ENCODE measurements around the gene CNTFR.

The CNTFR gene

DNA sequence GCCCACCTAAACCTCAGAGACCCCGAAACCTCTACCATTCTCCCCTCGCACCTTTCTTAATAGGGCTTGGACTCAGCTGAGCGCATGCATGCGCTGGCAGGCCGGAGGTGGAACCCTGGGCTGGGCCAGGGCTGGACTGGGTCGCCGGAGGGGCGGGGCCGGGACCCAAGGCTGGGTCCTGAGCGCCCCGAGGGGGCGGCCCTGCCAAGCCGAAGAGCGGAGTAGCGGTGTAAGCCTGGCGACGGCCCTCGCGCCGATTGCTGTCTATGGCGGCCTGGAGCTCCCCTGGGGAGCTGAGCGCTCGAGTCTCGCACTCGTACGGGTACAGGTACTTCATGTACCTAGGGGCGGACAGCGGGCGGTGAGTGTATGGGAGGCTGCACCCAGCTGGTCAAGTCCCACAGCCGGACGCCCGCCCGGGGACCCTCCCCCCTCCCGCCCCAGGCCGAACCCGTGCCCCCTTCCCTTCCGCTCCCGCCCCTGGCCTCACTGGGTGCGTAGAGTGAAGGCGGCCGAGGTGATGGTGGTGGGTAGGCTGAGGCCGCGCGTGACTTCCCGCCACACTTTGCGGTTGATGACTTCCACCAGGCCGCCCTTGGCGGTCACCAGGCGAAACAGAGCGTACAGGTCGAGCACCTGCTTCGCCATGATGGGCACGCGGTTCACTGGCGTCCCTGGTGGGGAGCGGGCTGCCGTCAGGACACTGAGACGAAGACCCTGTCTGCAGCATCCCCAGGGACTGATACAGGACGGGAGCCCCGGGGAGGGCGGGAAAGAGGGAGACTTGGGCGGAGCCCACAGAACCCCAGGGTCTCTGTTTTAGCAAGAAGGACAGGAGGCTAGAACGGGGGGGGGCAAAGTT is 34.1 kb upstream of the CNTFR start:
- no peak overlapping the region for H3K4me2 ChIP-seq (ENCODE audit: low read length)
- H3K23ac ChIP-seq (ENCODE audit: low read length) = no peak overlapping the region
- H3K4me1 ChIP-seq (ENCODE audit: control insufficient read depth, low read depth, low read length) = peaks cover 2% of the 10 kb centered on the region
- H4K5ac ChIP-seq (ENCODE audit: low read length) = no peak overlapping the region
- no peaks in the 10 kb centered on the region for H3K79me2 ChIP-seq (ENCODE audit: control insufficient read depth, insufficient read depth, low read length)
- H2BK120ac ChIP-seq (ENCODE audit: low read depth, low read length) = no peak overlapping the region
- H3K9ac ChIP-seq (ENCODE audit: low read length) = no peak overlapping the region
- no peaks in the 10 kb centered on the region for H3K79me1 ChIP-seq (ENCODE audit: low read length)
- H3K36me3 ChIP-seq (ENCODE audit: control insufficient read depth, insufficient read depth, low read length) = no peaks in the 10 kb centered on the region
- H2BK5ac ChIP-seq (ENCODE audit: low read length) = no peak overlapping the region
- H3K18ac ChIP-seq (ENCODE audit: low read length) = no peak overlapping the region
- H4K8ac ChIP-seq (ENCODE audit: low read depth, low read length) = no peak overlapping the region
- no peak overlapping the region for H3K4ac ChIP-seq (ENCODE audit: low read depth, low read length)
- peaks cover 44% of the 10 kb centered on the region for H3K27me3 ChIP-seq (ENCODE audit: insufficient read depth, low read length, poor library complexity)
- no peak overlapping the region for H3K27ac ChIP-seq (ENCODE audit: low read depth, low read length)
- H2BK15ac ChIP-seq (replicated peaks; ENCODE audit: low read depth) = no peak overlapping the region
- DNase-seq = no peak
- WGBS (ENCODE audit: extremely low coverage, insufficient coverage, low lambda C conversion rate) = no CpG with 5 or more reads among the region's 63 CpGs
- no peak overlapping the region for H3K56ac ChIP-seq (ENCODE audit: low read length)
- H2AK5ac ChIP-seq (ENCODE audit: low read length) = no peak overlapping the region
- no peak overlapping the region for H3K4me3 ChIP-seq (ENCODE audit: low read length)

DNA sequence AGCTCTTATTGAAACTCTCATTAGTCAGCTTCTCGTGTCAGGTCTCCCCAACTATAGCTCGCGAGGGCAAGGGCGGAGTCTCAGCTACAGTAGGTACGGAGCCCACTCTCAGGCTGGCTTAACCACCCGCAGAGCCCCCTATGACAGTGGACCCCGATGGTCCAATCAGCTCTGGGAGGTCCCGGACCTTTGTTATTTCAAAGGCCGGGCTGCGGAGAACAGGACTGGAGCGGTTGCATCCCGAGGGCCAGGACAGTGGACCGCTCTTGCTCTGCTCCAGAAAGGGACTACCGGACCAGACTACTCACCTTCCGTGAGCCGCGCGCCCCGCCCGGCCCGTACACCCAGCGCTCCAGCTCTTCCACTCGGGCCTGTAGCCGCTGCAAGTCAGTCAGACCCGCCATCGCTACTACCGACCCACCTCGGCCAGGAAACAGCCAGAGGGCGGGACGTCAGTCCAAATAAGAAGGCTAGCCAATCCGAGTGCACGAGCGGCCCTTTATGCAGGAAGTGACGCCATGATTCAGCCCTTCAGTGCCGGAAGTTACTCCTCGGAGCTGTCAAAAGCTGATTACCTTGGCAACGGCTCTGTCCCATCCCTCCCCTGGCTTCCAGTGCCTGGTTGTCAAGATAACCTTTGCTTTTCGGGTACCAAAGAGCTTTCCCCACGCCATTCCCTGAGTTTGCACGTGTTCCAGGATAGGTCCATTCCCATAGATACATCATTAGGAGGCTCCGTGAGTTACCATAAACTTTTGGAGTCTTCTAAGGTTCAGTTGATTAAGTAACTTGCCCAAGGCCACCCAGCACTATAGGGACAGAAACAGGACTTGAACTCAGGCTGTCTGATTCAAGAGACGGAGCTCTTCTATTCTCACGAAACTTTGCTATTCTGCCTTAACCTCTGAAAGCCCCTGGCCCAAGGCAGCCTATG is 30.8 kb upstream of the CNTFR start, which contains the start of gene DCTN3:
DCTN3 (minus strand) TSS at position 435 of the 934 bp plus-strand sequence; CDS start at position 404, 31 bp downstream.
- no peak within 1 kb of the TSS for H4K8ac ChIP-seq (ENCODE audit: low read depth, low read length)

DNA sequence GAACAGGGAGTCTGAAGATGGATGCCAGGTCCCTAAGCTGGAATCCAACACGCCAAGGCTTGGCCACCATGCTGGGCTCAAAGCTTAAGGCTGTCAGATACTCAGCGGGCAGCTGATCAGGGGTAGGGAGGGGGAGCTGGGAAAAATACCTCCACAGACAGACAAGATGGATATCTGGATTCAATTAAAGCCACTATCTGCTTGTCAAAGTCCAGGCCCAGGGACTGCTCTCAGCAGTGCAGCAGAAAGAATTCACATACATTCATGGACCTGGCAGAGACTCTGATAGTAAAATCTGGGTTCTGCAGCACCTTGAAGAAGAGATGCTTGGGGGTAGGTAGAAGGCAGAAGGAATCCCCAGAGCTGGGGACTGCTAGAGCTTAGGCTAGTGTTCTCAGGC is 25.6 kb upstream of the CNTFR start:
- H3K23ac ChIP-seq (ENCODE audit: low read length) = no peak overlapping the region
- H3K4me3 ChIP-seq (ENCODE audit: low read length) = no peak overlapping the region
- H3K27ac ChIP-seq (ENCODE audit: low read depth, low read length) = no peak overlapping the region
- H2BK120ac ChIP-seq (ENCODE audit: low read depth, low read length) = no peak overlapping the region
- H3K27me3 ChIP-seq (ENCODE audit: insufficient read depth, low read length, poor library complexity) = no peaks in the 10 kb centered on the region
- no peak for DNase-seq
- no peak overlapping the region for H2BK5ac ChIP-seq (ENCODE audit: low read length)
- no peak overlapping the region for H3K56ac ChIP-seq (ENCODE audit: low read length)
- H3K4ac ChIP-seq (ENCODE audit: low read depth, low read length) = no peak overlapping the region
- no peaks in the 10 kb centered on the region for H3K36me3 ChIP-seq (ENCODE audit: control insufficient read depth, insufficient read depth, low read length)
- H3K4me2 ChIP-seq (ENCODE audit: low read length) = no peak overlapping the region
- H4K5ac ChIP-seq (ENCODE audit: low read length) = no peak overlapping the region
- no peak overlapping the region for H2AK5ac ChIP-seq (ENCODE audit: low read length)
- H3K4me1 ChIP-seq (ENCODE audit: control insufficient read depth, low read depth, low read length) = peaks cover 6% of the 10 kb centered on the region
- WGBS (ENCODE audit: extremely low coverage, insufficient coverage, low lambda C conversion rate) = no CpG with 5 or more reads among the region's 2 CpGs
- H3K18ac ChIP-seq (ENCODE audit: low read length) = no peak overlapping the region
- H4K8ac ChIP-seq (ENCODE audit: low read depth, low read length) = no peak overlapping the region
- H3K9ac ChIP-seq (ENCODE audit: low read length) = no peak overlapping the region
- no peaks in the 10 kb centered on the region for H3K79me1 ChIP-seq (ENCODE audit: low read length)
- no peaks in the 10 kb centered on the region for H3K79me2 ChIP-seq (ENCODE audit: control insufficient read depth, insufficient read depth, low read length)
- H2BK15ac ChIP-seq (replicated peaks; ENCODE audit: low read depth) = no peak overlapping the region

More for the DNA sequence above, 30.8 kb upstream of the CNTFR start, which contains the start of gene DCTN3:
- no peak within 1 kb of the TSS for H2BK15ac ChIP-seq (replicated peaks; ENCODE audit: low read depth)
- WGBS (ENCODE audit: extremely low coverage, insufficient coverage, low lambda C conversion rate) = no CpG with 5 or more reads among the region's 43 CpGs
- no peaks in the 10 kb centered on the region for H3K79me1 ChIP-seq (ENCODE audit: low read length)
- no peak within 1 kb of the TSS for H3K18ac ChIP-seq (ENCODE audit: low read length)
- H3K27me3 ChIP-seq (ENCODE audit: insufficient read depth, low read length, poor library complexity) = peaks cover 13% of the 10 kb centered on the region
- no peak within 1 kb of the TSS for H2BK120ac ChIP-seq (ENCODE audit: low read depth, low read length)
- H3K27ac ChIP-seq (ENCODE audit: low read depth, low read length) = no peak within 1 kb of the TSS
- H3K4me2 ChIP-seq (ENCODE audit: low read length) = peak within 1 kb of the TSS; percentile 78
- no peaks in the 10 kb centered on the region for H3K79me2 ChIP-seq (ENCODE audit: control insufficient read depth, insufficient read depth, low read length)
- H3K4me3 ChIP-seq (ENCODE audit: low read length) = peak within 1 kb of the TSS; percentile 45
- H3K36me3 ChIP-seq (ENCODE audit: control insufficient read depth, insufficient read depth, low read length) = no peaks in the 10 kb centered on the region
- H4K5ac ChIP-seq (ENCODE audit: low read length) = no peak within 1 kb of the TSS
- H3K23ac ChIP-seq (ENCODE audit: low read length) = no peak within 1 kb of the TSS
- H2AK5ac ChIP-seq (ENCODE audit: low read length) = no peak within 1 kb of the TSS
- peak within 1 kb of the TSS; percentile 82 for H3K56ac ChIP-seq (ENCODE audit: low read length)
- no peak within 1 kb of the TSS for H3K4ac ChIP-seq (ENCODE audit: low read depth, low read length)
- no peak within 1 kb of the TSS for H2BK5ac ChIP-seq (ENCODE audit: low read length)
- peak; percentile 97 for DNase-seq
- H3K4me1 ChIP-seq (ENCODE audit: control insufficient read depth, low read depth, low read length) = peaks cover 2% of the 10 kb centered on the region
- H3K9ac ChIP-seq (ENCODE audit: low read length) = peak within 1 kb of the TSS; percentile 69

DNA sequence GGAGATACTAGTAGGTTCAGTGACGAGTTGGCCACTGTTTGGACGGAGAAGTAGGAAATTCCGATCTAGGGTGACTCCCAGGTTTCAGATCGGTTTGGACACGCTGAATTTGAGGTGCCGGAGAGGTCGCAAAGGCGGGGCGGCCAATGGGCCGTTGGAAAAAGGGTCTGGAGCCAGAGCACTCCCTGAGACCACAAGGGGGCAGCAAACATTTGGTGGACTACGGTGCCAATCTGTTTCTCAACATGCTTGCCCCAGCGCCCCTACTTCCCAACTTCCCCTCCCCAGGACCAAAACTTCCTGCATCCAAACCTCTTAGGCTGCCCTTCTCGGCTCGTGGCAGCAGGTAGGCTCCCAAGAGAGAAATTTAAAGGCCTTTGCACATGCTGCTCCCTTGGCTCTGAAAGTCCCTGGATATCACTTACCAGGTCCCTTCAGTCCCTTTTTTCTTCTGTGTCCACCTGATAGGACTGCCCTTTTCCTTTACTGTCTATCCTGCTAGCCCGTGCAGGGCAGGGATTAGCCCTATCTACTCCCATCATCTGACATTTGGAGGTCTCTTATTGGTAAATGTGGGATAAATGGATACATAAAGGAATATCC is 23.4 kb upstream of the CNTFR start:
- peak; percentile 81 for DNase-seq
- H3K27me3 ChIP-seq (ENCODE audit: insufficient read depth, low read length, poor library complexity) = no peaks in the 10 kb centered on the region
- H2AK5ac ChIP-seq (ENCODE audit: low read length) = no peak overlapping the region
- WGBS (ENCODE audit: extremely low coverage, insufficient coverage, low lambda C conversion rate) = no CpG with 5 or more reads among the region's 15 CpGs
- H3K4ac ChIP-seq (ENCODE audit: low read depth, low read length) = no peak overlapping the region
- H4K5ac ChIP-seq (ENCODE audit: low read length) = no peak overlapping the region
- H2BK120ac ChIP-seq (ENCODE audit: low read depth, low read length) = no peak overlapping the region
- H3K56ac ChIP-seq (ENCODE audit: low read length) = peak overlapping the region; percentile 71
- no peaks in the 10 kb centered on the region for H3K79me2 ChIP-seq (ENCODE audit: control insufficient read depth, insufficient read depth, low read length)
- peak overlapping the region; percentile 90 for H3K4me2 ChIP-seq (ENCODE audit: low read length)
- no peaks in the 10 kb centered on the region for H3K36me3 ChIP-seq (ENCODE audit: control insufficient read depth, insufficient read depth, low read length)
- H2BK15ac ChIP-seq (replicated peaks; ENCODE audit: low read depth) = no peak overlapping the region
- no peaks in the 10 kb centered on the region for H3K79me1 ChIP-seq (ENCODE audit: low read length)
- no peak overlapping the region for H3K27ac ChIP-seq (ENCODE audit: low read depth, low read length)
- H4K8ac ChIP-seq (ENCODE audit: low read depth, low read length) = no peak overlapping the region
- H3K4me1 ChIP-seq (ENCODE audit: control insufficient read depth, low read depth, low read length) = peaks cover 3% of the 10 kb centered on the region
- no peak overlapping the region for H3K18ac ChIP-seq (ENCODE audit: low read length)
- H2BK5ac ChIP-seq (ENCODE audit: low read length) = no peak overlapping the region
- no peak overlapping the region for H3K23ac ChIP-seq (ENCODE audit: low read length)
- H3K4me3 ChIP-seq (ENCODE audit: low read length) = no peak overlapping the region
- H3K9ac ChIP-seq (ENCODE audit: low read length) = peak overlapping the region; percentile 65

DNA sequence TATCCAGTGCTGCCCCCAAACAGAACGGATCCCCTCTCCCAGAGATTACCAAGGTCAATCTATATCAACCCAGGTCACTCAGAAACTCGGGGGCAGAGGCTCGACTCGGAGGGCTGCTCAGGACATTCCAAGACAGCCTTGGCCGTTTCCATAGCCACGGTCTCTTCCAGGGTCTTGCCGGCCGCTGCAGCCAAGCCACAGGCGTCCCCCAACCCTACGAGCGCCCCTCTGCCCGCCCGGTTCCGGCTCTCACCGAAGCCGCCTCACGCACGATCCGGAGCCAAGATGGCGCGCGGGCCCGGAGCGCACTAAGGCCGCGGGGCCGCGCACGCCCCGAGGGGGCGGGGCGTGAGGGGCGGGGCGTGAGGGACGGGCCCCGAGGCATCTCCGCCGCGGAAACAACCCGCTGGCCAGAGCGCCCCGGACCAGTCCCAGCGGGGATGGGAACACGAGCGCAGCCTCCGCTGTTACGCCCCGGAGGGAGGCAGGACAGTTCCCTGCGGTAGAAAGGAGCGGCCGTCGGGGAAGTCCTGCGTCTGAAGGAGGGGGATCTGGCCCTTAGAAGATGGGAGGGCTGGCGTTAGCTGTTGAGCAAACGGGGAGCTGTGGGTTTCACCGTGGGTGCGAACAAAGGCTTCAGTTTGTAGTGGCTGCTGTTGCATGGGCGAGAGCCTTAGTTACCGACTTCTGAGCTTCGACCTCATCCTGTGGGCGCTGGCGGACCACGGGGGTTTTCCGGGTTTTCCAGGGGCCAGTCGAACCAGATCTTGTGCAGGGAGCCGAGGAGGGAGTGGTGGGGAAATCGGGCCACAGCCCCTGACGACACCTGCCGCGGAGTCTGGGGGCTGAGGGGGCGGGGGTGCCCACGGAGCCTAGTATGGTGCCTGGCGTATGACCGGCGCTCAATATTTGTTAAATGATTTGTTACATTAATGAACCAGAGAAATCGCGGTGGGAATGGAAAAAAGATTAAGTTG is 22.6 kb upstream of the CNTFR start, which contains the start of gene RPP25L:
RPP25L (minus strand) TSS at position 287 of the 977 bp plus-strand sequence. CDS start 801 bp downstream, outside the sequence.
- Histone ChIP-seq H3K4me2 (ENCODE audit: low read length) (peak within 1 kb of the TSS; percentile 90), H2BK15ac (replicated peaks; ENCODE audit: low read depth) (no peak within 1 kb of the TSS), H2BK120ac (ENCODE audit: low read depth, low read length) (no peak within 1 kb of the TSS), H4K5ac (ENCODE audit: low read length) (peak within 1 kb of the TSS; percentile 15), H3K36me3 (ENCODE audit: control insufficient read depth, insufficient read depth, low read length) (no peaks in the 10 kb centered on the region), H3K4ac (ENCODE audit: low read depth, low read length) (peak within 1 kb of the TSS; percentile 61), H3K27ac (ENCODE audit: low read depth, low read length) (no peak within 1 kb of the TSS), H3K79me1 (ENCODE audit: low read length) (no peaks in the 10 kb centered on the region), H3K4me3 (ENCODE audit: low read length) (peak within 1 kb of the TSS; percentile 69), H3K79me2 (ENCODE audit: control insufficient read depth, insufficient read depth, low read length) (no peaks in the 10 kb centered on the region), H2AK5ac (ENCODE audit: low read length) (peak within 1 kb of the TSS; percentile 79), H3K23ac (ENCODE audit: low read length) (peak within 1 kb of the TSS; percentile 98), H3K18ac (ENCODE audit: low read length) (peak within 1 kb of the TSS; percentile 82), H3K9ac (ENCODE audit: low read length) (peak within 1 kb of the TSS; percentile 95), H4K8ac (ENCODE audit: low read depth, low read length) (peak within 1 kb of the TSS; percentile 5), H3K4me1 (ENCODE audit: control insufficient read depth, low read depth, low read length) (peaks cover 3% of the 10 kb centered on the region), H2BK5ac (ENCODE audit: low read length) (no peak within 1 kb of the TSS), H3K27me3 (ENCODE audit: insufficient read depth, low read length, poor library complexity) (no peaks in the 10 kb centered on the region), H3K56ac (ENCODE audit: low read length) (peak within 1 kb of the TSS; percentile 94)
- no CpG with 5 or more reads among the region's 77 CpGs for WGBS (ENCODE audit: extremely low coverage, insufficient coverage, low lambda C conversion rate)
- peak; percentile 80 for DNase-seq
